Astrocyte (in vitro differentiated cells and primary cell): Measurements from ENCODE around the gene TSPEAR. TPM values are rescaled to one million over a fixed set of nuclear protein-coding genes. Genes with fewer than 3 reads are reported as not detected.

Experiments
- DNase-seq: peaks from one replicate; pipeline ENCODE4 v3.0.0-alpha.2; 2010; ENCODE audit warnings: low read depth
- FAIRE-seq: peaks from 2 replicates; lab custom pipeline; 2011; peaks lifted over from hg19 to GRCh38; lab: Jason Lieb, UNC
- H2AFZ ChIP-seq: 2 replicates; pipeline ENCODE4 v1.6.0; 2012; ENCODE audit warnings: low read depth, low read length, inconsistent platforms
- H3K27ac ChIP-seq: 2 replicates; pipeline ENCODE4 v1.5.1; 2011; ENCODE audit warnings: low read depth, low read length, inconsistent platforms
- H3K27me3 ChIP-seq: 2 replicates; pipeline ENCODE4 v1.6.0; 2011; ENCODE audit warnings: low read length, inconsistent platforms; ENCODE audit not compliant: insufficient read depth
- H3K36me3 ChIP-seq: 2 replicates; pipeline ENCODE4 v1.5.1; 2011; ENCODE audit warnings: low read length, inconsistent platforms; ENCODE audit not compliant: insufficient read depth
- H3K4me1 ChIP-seq: 2 replicates; pipeline ENCODE4 v1.5.1; 2011; ENCODE audit warnings: low read length, inconsistent platforms; ENCODE audit not compliant: insufficient read depth
- H3K4me2 ChIP-seq: 2 replicates; pipeline ENCODE4 v1.6.0; 2012; ENCODE audit warnings: low read length, inconsistent platforms
- H3K4me3 ChIP-seq: 2 replicates; pipeline ENCODE4 v1.5.1; 2011; ENCODE audit warnings: low read depth, mild to moderate bottlenecking, low read length, inconsistent platforms; ENCODE audit not compliant: insufficient read depth
- H3K79me2 ChIP-seq: 2 replicates; pipeline ENCODE4 v1.6.0; 2012; ENCODE audit warnings: mild to moderate bottlenecking, low read length, inconsistent platforms; ENCODE audit not compliant: insufficient read depth
- H3K9ac ChIP-seq: 2 replicates; pipeline ENCODE4 v1.6.0; 2012; ENCODE audit warnings: mild to moderate bottlenecking, low read length, inconsistent platforms
- H3K9me3 ChIP-seq: 2 replicates; pipeline ENCODE4 v1.5.1; 2012; ENCODE audit warnings: low read depth, mild to moderate bottlenecking, low read length, inconsistent platforms; ENCODE audit not compliant: insufficient read depth
- H4K20me1 ChIP-seq: 2 replicates; pipeline ENCODE4 v1.6.0; 2012; ENCODE audit warnings: low read length, inconsistent platforms; ENCODE audit not compliant: insufficient read depth
- H3K27ac Mint-ChIP-seq: one replicate; pipeline ENCODE4 v1.8.0; 2021; ENCODE audit warnings: mild to moderate bottlenecking, mixed read lengths; ENCODE audit not compliant: unreplicated experiment
- H3K27me3 Mint-ChIP-seq: one replicate; pipeline ENCODE4 v1.8.0; 2021; ENCODE audit warnings: low read depth, mixed read lengths; ENCODE audit not compliant: unreplicated experiment
- H3K36me3 Mint-ChIP-seq: one replicate; pipeline ENCODE4 v1.8.0; 2021; ENCODE audit warnings: low read depth, mixed read lengths; ENCODE audit not compliant: unreplicated experiment
- H3K4me1 Mint-ChIP-seq: one replicate; pipeline ENCODE4 v1.8.0; 2021; ENCODE audit warnings: low read depth, mixed read lengths; ENCODE audit not compliant: unreplicated experiment
- H3K4me3 Mint-ChIP-seq: one replicate; pipeline ENCODE4 v1.8.0; 2021; ENCODE audit warnings: mild to moderate bottlenecking, moderate library complexity, mixed read lengths; ENCODE audit not compliant: unreplicated experiment
- H3K9me3 Mint-ChIP-seq: one replicate; pipeline ENCODE4 v1.8.0; 2021; ENCODE audit warnings: mild to moderate bottlenecking, mixed read lengths; ENCODE audit not compliant: unreplicated experiment
- EZH2 ChIP-seq: IDR thresholded peaks from 2 replicates; pipeline ENCODE4 v1.6.1; 2012; ENCODE audit warnings: mild to moderate bottlenecking, low read length, inconsistent platforms; ENCODE audit not compliant: insufficient read depth
- total RNA-seq: library from RNA; stranded (reverse); gene quantifications from 2 replicates; pipeline ENCODE4 v1.2.1, GENCODE V29; 2021
- TF ChIP-seq, protein P1 (sequence below): IDR thresholded peaks from 2 replicates; pipeline ENCODE4 v1.5.1; 2011; ENCODE audit warnings: low read depth, mild to moderate bottlenecking, inconsistent platforms, low read length, moderate library complexity; ENCODE audit not compliant: insufficient read depth

The TSPEAR gene
- total RNA-seq, 1 donor from 2014 or later, result not detected

DNA sequence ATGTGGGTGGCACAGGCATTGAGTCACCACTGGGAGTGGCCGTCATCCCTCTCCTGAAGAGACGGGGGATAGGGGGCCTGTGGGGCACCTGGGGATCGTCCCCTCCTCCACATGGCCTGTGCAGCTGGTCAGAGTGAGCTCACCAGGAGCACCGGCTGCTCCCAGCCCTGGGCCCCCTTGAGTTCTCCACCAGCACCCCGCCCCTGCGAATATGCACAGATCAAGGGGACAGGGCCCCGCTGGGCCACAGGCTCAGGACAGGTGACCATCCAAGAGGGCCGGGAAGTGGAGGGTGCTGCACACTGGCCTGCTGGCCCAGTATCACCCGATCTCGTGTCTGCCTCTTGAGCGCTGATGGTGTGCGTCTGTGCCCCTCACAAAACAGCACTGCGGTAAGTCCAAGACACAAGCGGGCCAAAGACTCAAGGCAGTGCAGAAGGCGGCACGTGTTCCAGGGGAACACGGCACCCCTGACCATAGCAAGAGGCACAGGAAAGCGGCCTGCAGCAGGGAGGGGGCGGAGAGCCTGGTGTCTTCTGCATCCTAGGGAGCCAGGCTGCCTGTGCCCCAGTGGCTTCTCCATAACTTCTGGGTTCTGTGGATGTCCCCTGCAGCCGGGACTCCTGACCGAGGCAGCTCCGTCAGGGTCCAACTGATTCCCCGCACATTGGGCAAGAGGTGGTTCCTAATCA, 18.1 kb upstream of the TSPEAR start:
- Mint-ChIP-seq H3K27me3 (peaks cover 66% of the 10 kb centered on the region), H3K9me3 (peaks cover 3% of the 10 kb centered on the region), H3K4me3 (no peak overlapping the region), H3K4me1 (peaks cover 2% of the 10 kb centered on the region), H3K27ac (no peak overlapping the region), H3K36me3 (no peaks in the 10 kb centered on the region)
- Histone ChIP-seq H3K36me3 (no peaks in the 10 kb centered on the region), H3K9me3 (peaks cover 5% of the 10 kb centered on the region), H3K4me1 (no peaks in the 10 kb centered on the region), H3K27ac (no peak overlapping the region), H3K27me3 (peaks cover 5% of the 10 kb centered on the region), H3K4me2 (no peak overlapping the region), H4K20me1 (no peaks in the 10 kb centered on the region), H3K4me3 (no peak overlapping the region), H3K9ac (no peak overlapping the region), H2AFZ (no peak overlapping the region), H3K79me2 (no peaks in the 10 kb centered on the region)
- FAIRE-seq (no peak), DNase-seq (no peak)
- no peak for TF ChIP-seq EZH2
- TF ChIP-seq, protein P1, sequence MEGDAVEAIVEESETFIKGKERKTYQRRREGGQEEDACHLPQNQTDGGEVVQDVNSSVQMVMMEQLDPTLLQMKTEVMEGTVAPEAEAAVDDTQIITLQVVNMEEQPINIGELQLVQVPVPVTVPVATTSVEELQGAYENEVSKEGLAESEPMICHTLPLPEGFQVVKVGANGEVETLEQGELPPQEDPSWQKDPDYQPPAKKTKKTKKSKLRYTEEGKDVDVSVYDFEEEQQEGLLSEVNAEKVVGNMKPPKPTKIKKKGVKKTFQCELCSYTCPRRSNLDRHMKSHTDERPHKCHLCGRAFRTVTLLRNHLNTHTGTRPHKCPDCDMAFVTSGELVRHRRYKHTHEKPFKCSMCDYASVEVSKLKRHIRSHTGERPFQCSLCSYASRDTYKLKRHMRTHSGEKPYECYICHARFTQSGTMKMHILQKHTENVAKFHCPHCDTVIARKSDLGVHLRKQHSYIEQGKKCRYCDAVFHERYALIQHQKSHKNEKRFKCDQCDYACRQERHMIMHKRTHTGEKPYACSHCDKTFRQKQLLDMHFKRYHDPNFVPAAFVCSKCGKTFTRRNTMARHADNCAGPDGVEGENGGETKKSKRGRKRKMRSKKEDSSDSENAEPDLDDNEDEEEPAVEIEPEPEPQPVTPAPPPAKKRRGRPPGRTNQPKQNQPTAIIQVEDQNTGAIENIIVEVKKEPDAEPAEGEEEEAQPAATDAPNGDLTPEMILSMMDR, result no peak

DNA sequence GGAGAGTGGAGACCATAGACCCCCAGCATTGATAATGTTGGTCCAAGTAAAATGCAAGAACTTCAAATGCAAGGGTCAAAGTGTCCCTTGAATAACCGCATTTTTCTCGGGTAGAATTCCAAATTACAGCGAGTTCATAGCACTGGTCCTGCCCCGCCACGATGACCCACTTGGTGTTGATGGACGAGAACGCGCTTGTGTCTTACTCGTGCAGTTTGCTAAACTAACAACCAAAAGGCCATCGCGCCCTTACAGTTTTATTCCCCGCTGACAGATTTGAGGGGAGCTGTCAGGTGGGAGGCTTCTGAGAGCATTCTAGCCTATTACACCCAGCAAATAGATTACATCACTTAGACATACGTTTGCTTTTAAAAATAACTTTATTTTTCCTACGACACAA, 17.3 kb upstream of the TSPEAR start:
- Histone ChIP-seq H3K9ac (no peak overlapping the region), H3K4me1 (no peaks in the 10 kb centered on the region), H3K27ac (no peak overlapping the region), H2AFZ (no peak overlapping the region), H3K36me3 (no peaks in the 10 kb centered on the region), H3K4me2 (no peak overlapping the region), H4K20me1 (no peaks in the 10 kb centered on the region), H3K9me3 (peaks cover 5% of the 10 kb centered on the region), H3K27me3 (peaks cover 6% of the 10 kb centered on the region), H3K79me2 (no peaks in the 10 kb centered on the region), H3K4me3 (no peak overlapping the region)
- peaks cover 66% of the 10 kb centered on the region for H3K27me3 Mint-ChIP-seq
- H3K27ac Mint-ChIP-seq, result no peak overlapping the region
- DNase-seq (no peak), FAIRE-seq (no peak)
- H3K9me3 Mint-ChIP-seq, result peaks cover 3% of the 10 kb centered on the region
- no peaks in the 10 kb centered on the region for H3K36me3 Mint-ChIP-seq
- peaks cover 2% of the 10 kb centered on the region for H3K4me1 Mint-ChIP-seq
- TF ChIP-seq, protein P1, result no peak
- no peak for TF ChIP-seq EZH2
- no peak overlapping the region for H3K4me3 Mint-ChIP-seq

DNA sequence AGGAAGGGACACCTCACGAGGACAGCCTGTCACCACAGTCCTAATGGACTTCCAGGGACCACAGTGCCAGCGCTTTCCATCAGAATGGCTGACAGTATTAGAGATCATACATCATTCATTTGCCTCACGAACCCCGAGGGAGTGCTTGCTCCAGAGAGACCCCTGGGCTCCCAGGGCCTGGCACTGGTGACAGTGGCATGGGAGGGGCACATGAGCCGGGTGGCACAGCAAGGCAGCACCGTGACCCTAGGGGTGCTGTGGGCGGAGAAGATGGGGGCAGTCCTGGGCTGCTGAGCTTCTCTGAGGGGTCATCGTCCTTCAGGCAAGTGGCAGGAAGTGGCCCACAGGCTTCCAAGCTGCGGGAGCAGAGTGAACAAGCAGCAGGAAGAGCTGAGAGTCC, 16.4 kb upstream of the TSPEAR start:
- no peaks in the 10 kb centered on the region for H3K36me3 ChIP-seq
- Mint-ChIP-seq H3K27me3 (peaks cover 63% of the 10 kb centered on the region), H3K36me3 (no peaks in the 10 kb centered on the region), H3K9me3 (peaks cover under 1% of the 10 kb centered on the region), H3K4me1 (peaks cover 4% of the 10 kb centered on the region), H3K27ac (no peak overlapping the region), H3K4me3 (no peak overlapping the region)
- peaks cover 5% of the 10 kb centered on the region for H3K9me3 ChIP-seq
- no peak overlapping the region for H3K4me2 ChIP-seq
- H3K9ac ChIP-seq, result no peak overlapping the region
- no peak overlapping the region for H3K27ac ChIP-seq
- H2AFZ ChIP-seq, result no peak overlapping the region
- no peaks in the 10 kb centered on the region for H3K79me2 ChIP-seq
- no peaks in the 10 kb centered on the region for H4K20me1 ChIP-seq
- H3K4me3 ChIP-seq, result no peak overlapping the region
- TF ChIP-seq, protein P1, result no peak
- no peak for TF ChIP-seq EZH2
- FAIRE-seq, result no peak
- DNase-seq, result no peak
- peaks cover 12% of the 10 kb centered on the region for H3K27me3 ChIP-seq
- no peaks in the 10 kb centered on the region for H3K4me1 ChIP-seq
